ENCODE measurements around the gene SLC6A2.

DNA sequence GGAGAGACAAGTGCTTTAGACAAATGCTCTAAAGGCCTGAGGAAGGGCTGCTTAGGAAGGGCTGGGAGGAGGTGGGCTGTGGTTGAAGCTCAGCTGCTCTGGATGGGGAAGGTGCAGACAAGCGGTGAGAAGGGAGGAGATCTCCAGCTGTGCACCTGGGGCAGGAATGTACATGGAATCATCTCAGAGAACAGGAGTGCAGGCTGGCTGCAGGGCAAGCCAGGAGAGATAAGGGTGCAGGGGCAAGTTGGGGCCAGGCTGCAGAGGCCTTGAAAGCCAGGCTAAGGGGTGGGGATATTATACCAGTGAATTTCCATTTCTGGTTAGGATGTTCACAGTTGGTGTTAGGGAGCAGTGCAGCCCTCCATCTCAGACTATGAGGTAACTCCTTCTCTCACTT, 4.2 kb downstream of the SLC6A2 start:
- TF ChIP-seq POLR2AphosphoS5 (IDR thresholded peaks at IDR 0.05; ENCODE audit: low read depth, low read length) (no peak), POLR2A (IDR thresholded peaks at IDR 0.05; ENCODE audit: low read depth, low read length) (no peak), TAF1 (IDR thresholded peaks at IDR 0.05; ENCODE audit: low read depth, low read length) (no peak), SPI1 (IDR thresholded peaks at IDR 0.05; ENCODE audit: low read depth, low read length) (no peak)
